NCI-H1092 (cell line): ENCODE results near the gene CDH2.

ENCODE experiments used
- DNase-seq: peaks from one replicate; lab custom pipeline; 2025; lab: John Stamatoyannopoulos, UW

The CDH2 gene

DNA sequence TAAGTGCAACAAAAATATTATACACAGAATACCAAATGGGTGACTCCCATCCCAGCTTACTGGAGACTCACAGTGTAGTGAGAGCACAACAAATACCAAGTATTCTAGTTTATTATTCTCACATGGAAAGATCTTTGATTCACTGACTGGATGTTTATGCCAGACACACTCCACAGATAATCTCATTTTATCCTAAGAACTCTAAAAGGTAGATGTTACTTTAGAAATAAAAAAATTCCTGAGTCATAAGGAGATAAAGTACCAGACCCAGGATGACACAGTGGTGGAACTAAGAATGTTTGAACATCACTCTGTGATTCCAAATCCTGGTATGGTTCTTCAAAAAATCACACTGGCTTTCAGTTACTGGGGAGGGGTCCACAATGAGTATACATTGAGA, 136.2 kb downstream of the CDH2 start:
- DNase-seq, result no peak

- no peak for DNase-seq
Measured at GRCh38 chr18:28040211-28040610, 136.7 kb downstream of the CDH2 start.

DNA sequence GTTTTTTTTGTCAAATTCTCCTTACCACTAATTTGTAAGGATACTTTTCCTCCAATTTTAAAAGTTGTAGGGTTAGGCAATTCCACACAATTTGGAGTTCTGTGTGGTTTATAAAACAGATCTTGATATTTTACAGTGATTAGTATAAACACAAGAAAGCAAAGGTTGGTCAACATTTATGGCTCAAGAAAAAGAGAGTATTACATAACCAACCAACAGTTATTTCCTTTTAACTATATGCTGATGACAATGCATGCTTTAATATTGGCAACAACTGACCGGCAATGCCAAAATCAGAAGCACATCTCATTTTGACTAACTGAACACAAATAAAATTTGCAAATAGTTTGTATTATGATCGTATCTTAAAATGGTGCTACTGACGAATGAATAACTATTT, 137.2 kb downstream of the CDH2 start:
- no peak for DNase-seq

DNA sequence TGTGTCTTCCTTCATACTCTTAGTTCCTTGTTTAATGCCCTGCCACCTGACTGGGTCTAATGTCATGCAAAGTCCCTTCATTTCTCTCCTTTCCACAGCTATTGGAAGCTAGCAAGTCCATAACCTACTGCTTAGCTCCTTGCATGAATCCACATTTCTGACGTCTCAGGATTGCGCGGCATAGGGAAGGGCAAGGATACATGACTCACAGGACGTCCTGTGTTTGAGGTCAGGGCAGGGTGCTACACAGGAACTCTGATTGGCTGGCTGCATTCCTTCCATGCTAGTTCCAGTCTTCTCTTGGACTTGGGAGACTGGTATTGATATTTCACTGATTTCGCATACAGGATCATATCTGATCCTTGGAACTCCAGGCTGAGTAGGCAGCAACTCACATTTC, 137.9 kb downstream of the CDH2 start:
- DNase-seq, result no peak

DNA sequence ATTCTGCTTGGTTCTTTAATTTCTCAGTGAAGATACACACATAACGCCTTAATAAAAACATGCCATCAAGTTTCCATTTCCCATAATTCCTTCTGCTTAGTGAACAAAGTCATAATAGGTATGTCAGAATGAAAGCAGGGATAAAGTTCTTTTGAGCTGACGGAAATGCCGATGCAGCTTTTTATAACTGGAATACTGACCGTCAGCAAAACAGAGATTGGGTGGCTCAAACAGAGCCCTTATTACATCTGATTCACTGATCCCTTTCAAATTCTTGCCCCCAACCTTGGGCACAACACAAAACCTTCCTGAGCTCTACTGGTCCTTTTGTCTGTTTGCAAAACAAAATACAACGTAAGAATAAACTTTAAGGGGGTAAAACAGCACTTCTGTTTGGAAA, 140.4 kb downstream of the CDH2 start:
- no peak for DNase-seq

GRCh38 chr18:28034567-28034966, 142.4 kb downstream of the CDH2 start:
- DNase-seq, result no peak

DNA sequence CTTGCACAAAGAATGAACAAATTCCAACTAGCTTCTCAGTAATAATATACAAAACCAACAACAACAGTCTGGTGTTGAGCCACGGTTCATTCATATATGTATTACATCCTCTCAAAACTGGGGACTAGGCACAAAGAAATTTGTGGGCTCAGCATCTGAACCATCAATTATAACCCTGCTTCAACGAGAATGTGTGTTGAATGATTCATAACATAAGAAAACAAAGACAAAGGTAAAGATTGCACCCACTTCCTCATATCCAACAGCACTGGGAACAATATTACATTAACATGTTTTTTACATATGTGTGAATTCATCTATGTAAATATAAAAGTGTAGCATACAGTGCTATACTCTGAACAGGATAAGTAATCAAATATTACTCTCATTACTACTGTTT, 144.8 kb downstream of the CDH2 start:
- DNase-seq, result no peak

- DNase-seq, result no peak
Measured at GRCh38 chr18:28030458-28030857, 146.5 kb downstream of the CDH2 start.

DNA sequence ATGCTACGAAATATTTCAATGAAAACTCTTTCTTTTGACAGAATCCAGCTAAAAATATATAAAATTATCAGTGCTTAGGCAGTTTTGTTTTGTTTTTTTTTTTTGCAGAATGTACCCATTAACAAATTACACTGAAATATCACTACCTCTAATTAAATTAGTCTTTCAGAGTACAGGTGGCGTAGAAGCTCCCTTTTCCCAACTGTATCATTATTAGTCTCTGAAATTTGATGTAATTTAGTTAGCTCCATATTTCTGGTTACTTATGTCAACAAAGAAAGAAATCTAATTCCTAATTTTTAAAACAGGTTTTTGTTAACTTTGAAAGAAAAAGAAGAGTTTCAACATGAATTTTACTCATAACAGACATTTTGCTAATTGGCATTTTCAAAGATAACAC, 149.2 kb downstream of the CDH2 start:
- DNase-seq, result no peak

GRCh38 chr18:28019425-28020108, 157.4 kb downstream of the CDH2 start:
- DNase-seq, result no peak

- DNase-seq, result no peak
Measured at GRCh38 chr18:28018351-28018750, 158.6 kb downstream of the CDH2 start.

DNA sequence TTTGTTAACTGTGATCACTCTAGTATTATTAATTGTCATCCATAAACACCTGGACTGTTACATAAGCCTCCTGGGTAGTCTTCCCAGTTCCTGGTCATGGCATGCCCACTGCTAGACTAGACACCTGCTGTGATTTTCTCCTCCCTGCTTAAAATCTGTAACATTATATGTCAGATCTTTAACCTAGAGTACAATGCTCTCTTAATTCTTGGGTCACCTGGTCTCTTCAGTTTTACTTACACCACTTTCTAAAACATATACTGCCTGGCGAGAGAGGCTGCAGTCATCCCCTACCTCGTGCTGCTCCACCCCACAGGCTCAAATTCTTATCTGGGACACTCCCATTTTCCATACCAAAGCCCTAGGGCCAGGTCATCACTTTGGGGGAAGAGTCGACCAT, 161.3 kb downstream of the CDH2 start:
- no peak for DNase-seq

GRCh38 chr18:28013066-28013465, 163.9 kb downstream of the CDH2 start:
- no peak for DNase-seq

DNA sequence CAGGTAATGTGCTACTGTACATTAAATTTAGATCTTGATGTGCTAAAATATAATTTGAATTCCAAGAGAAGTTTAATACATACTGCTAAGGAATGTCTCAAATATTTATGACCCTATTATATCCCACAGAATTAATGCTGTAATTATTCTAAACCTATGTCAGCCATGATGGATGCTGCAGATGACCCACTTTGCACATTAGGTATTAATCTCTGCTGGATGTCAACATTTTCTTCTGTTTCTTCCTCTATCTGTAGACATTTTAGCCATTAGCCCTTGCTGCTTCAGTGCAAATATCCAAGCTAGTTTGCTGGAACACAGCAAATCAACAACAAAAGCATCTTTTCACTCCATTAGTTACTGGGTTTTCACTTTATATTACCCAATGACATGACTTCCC, 164.6 kb downstream of the CDH2 start:
- DNase-seq, result no peak

DNA sequence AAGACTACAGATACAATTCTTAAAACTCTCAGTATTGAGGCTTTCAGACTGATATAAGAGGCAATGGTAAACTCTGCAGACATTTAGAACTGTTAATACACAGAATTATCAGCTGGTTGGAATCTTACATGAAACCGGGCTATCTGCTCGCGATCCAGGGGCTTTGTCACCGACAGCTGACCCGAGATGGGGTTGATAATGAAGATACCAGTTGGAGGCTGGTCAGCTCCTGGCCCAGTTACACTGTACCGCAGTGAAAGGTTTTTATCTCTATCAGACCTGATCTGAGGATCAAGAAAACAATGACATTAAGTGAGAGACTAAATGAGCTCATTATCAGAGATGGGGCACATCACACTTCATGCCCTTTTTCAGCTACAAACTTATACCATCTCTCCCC, 167.3 kb downstream of the CDH2 start:
- DNase-seq, result no peak

- DNase-seq, result no peak
Measured at GRCh38 chr18:28007841-28008240, 169.1 kb downstream of the CDH2 start.

GRCh38 chr18:28005164-28005563, 171.8 kb downstream of the CDH2 start:
- DNase-seq, result no peak

DNA sequence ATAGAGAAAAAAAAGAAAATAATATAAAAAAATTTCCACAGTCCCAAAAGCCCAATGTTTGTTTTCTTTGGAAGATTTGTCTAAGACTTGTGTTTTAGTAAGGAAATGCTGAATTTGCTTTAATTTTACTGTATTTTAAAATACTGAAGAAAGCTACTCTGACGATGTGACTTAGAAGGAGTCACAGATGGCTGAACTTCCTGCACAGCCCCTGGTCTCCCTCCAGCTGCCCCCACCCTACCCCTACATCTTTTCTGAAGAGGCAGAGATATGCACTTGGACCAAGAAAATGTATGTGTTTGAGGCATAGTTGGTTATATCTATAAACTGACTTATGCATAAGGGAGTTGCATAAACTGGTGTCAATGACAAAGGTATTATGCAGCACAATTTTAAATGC, 172.3 kb downstream of the CDH2 start:
- no peak for DNase-seq

DNA sequence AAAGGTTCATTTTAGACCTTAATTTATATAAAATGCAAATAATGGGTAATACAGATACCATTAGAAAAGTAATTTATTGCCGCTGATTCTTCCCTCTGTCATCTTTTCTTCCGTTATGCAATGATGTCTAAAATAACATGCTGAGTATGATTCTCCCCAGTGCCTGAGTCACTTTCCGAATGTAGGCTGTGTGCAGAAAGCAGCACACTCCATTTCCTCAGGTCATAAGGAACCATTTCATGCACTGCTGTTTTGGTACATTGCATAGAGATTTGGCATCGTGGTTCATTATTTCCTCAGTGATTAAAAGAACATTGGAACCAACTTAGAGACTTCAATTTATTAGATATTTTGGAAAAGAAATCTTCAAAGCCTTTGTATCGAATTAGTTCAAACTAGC, 173.5 kb downstream of the CDH2 start:
- no peak for DNase-seq

GRCh38 chr18:28002841-28003240, 174.1 kb downstream of the CDH2 start:
- no peak for DNase-seq

- no peak for DNase-seq
Measured at GRCh38 chr18:27996801-27997272, 180.1 kb downstream of the CDH2 start.

- no peak for DNase-seq
Measured at GRCh38 chr18:27995770-27996502, 181.0 kb downstream of the CDH2 start.

DNA sequence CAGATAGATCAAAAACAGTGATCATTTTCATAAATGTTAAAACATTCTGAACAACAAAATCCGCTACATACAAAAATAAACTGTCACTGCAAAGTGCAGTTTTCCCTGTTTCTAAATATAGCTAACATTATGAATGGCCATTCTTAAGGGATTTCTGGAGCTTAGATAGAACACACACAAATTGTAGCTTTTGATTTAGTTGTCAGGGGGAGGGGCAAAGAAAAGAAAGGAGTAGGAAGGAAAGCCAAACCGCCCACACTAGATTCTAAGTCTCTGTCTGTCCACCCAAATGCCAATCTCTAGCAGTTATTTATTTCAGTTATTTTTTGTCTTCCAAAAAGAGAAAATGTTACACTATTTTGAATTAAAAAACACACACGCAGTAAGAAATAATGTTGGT, 182.4 kb downstream of the CDH2 start:
- DNase-seq, result no peak

- no peak for DNase-seq
Measured at GRCh38 chr18:27991391-27991790, 185.5 kb downstream of the CDH2 start.
